NCI-H2107 treated with DMSO at 0.1 percent for 48 hours (cell line): ENCODE data around the gene CD3G.
"Not testable (repeated sequence)": the region's sequence is repeated elsewhere in the genome, so short reads cannot be mapped to it uniquely, and the experiment has no call there.

ENCODE experiments used
- DNase-seq: peaks from one replicate; lab custom pipeline; 2025; ENCODE audit not compliant: unreplicated experiment; lab: John Stamatoyannopoulos, UW

Gene CD3G

DNA sequence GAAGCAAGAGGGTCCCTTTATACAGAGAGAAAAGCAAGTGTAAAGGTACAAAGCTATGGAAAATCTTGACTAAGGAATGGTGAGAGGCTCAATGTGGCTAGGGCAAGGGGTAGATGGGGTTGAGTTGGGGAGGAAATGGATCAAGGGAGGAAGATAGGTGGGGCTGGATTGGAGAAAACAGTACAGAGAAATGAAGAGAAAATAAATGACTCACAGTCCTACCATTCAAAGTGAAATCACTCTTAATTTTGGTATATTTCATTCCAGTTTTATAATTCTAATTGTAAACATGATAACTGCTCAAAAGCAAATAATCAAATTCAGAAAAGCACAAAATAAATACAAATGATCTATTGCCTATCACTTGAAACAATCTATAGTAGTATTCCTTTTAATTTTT is 31.8 kb downstream of the CD3G start:
- no peak for DNase-seq

DNA sequence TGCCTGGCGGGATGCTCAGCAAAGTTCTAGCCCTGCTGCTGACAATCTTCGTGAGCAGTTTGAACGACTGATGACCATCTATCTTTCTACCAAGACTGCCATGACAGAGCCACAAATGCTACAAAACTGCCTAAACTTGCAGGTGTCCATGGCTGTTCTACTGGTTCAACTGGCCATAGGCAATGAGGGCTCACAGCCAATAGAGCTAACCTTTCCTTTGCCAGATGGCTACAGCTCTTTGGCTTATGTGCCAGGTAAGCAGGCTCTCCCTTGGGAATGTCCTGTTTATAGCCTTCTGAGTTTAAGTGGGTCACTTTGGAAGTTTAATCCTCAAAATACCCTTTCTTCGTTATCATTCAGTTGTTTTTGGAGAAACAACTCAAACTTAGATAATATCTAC is 35.4 kb downstream of the CD3G start:
- no peak for DNase-seq

DNA sequence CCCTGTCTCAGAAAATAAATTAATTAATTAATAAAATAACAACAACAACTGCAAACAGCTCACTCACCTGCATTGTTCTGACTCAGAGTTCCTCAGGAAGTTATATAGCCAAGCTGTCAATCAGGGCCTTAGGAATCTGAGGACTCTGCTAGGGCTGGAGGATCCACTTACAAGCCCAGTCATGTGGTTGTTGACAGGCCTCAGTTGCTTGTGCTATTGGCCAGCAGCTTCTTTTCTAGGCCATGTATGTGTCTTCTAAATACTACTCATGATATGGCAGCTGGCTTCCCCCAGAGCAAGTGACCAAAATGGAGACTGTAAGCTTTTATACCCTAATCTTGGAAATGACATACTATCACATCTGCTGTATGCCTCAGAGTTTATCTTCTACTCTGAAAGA is 36.4 kb downstream of the CD3G start:
- no peak for DNase-seq

DNA sequence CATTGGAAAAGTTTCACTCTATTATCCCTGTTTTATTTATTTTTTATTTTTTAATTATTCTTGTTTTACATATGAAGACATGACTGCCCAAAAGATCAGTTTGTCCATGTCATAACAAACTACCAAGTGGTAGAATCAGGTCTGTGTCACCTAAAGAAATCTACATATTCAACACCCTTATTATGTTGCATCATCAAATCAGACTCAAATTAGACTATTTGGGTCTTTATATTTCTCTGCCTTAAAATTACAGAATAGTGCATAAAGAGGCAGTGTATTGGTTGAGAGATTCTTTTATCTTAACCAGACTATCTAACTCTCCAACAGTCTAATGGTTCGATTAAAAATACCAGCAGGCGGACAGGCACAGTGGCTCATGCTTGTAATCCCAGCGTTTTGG is 38.8 kb downstream of the CD3G start:
- no peak for DNase-seq

DNA sequence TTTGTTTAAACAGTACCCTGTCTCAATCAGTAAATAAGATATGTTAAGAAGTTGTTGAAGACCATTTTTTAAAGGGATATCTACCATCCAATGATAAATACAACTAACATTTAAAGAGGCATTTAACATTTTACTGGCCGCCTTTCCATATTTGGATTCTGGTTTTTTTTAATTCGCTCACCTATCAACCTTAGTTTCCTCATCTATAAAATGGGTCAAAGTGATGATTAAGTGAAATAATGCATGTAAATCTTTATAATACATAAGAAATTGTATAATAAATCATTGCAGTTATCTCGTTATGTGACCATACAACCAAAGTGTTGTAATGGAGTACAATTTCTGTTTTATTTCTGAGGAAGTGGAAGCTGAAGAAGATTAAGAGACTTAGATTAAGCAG is 39.5 kb downstream of the CD3G start:
- no peak for DNase-seq

DNA sequence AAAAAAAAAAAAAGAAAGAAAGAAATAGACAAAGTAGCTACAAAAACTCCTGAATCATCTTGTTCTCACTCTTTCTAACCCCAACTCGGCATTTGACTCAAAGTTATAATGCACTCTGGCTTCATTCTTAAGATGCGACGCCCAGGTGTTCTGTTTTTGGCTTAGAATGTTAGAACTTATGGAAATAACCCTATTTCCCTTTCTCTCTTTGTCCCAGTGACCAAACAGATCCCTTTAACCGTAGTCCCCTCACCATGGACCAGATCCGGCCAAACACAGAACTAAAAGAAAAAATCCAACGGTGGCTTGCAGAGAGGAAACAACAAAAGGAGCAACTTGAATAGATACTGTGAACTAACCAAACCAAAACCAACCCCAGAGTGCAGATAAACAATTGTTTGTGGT is 52.0 kb downstream of the CD3G start:
- no peak for DNase-seq

DNA sequence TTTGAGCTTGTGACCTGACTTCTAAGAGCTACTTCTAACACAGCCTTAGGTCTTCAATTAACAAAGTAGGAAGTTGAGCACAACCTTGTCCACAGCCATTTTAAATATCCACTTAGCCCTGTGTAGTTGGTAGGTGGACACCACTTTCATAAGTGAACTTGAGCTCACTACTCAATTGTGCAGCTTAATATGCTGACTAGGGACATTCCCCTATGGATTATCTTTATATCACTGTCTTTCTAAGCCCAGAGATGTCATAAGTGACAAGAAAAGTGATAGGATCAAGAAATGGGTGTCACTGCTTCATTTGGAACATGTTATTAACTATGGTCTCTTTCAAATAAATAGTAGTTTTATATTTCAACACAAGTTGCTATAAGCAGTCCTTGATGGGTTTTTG is 53.3 kb downstream of the CD3G start:
- DNase-seq: no peak

DNA sequence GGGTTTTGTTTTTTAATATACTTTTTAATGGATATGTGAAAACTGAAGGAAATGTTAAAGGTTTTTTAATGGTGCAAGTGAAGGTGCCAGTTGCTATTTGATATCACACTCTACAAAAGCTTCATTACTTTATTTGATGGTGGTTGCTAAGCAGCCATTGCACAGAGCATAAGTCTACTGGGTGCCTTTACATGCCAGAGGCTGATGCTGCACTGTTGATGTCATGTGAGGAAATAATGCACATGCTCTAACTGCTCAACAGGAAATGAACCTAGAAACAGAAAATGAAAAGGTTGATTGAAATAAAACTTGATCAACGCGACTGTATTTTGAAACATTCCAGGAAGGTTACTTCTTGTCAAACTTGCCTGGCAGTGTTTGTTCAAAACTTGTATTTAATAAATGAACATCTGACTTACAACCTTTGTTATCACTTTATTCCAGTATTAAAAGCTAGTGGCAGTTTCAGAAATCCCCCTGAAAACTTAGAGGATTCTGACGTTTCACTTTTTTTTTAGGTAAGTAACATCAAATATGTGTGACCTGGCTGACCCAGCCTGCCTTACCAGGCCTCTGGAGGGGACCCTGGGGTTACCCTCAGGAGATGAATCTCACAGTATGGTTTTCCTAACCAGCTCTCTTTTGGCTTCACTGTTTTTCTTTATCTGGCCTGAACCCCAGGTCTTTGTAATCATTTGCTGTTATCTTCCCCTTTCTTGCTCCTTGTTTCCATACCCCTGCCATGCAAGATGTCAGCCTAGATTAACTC is 54.8 kb downstream of the CD3G start:
- no peak for DNase-seq

DNA sequence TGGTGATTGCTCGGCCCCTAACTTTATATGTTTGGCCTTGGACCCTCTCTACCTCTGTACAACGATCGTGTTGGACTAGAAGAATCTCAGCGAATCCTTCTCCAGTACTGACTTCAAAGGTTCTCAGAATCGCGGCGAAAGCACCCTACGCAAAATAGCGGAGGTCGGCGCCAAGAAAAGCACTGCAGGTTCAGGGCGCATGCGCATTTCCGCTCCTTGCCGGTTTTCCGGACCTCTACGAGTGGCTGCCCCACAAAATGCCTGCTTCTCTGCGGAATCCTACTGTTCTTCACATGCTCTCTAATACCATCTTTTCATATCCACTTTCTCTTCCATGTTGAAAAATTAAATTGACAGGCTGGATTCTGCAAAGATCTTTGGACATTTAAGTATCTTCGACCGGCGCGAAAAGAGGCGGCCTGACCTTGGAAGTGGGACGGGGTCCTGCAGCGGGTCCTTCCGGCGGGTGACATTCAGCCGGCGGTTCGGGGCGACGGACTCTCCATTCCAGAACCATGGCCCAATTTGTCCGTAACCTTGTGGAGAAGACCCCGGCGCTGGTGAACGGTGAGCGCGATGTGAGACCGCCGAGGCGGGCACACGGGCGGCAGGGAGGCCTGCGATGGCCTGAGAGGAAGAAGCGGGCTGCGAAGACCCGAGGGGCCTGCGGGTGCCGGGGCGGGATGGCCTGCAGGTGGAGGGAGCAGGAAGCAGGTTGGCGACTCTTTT is 57.2 kb downstream of the CD3G start, which contains the start of gene ATP5MG:
ATP5MG (plus strand) TSS at position 456 of the 729 bp plus-strand sequence; CDS start at position 516, 60 bp downstream.
- DNase-seq: peak; percentile 89

DNA sequence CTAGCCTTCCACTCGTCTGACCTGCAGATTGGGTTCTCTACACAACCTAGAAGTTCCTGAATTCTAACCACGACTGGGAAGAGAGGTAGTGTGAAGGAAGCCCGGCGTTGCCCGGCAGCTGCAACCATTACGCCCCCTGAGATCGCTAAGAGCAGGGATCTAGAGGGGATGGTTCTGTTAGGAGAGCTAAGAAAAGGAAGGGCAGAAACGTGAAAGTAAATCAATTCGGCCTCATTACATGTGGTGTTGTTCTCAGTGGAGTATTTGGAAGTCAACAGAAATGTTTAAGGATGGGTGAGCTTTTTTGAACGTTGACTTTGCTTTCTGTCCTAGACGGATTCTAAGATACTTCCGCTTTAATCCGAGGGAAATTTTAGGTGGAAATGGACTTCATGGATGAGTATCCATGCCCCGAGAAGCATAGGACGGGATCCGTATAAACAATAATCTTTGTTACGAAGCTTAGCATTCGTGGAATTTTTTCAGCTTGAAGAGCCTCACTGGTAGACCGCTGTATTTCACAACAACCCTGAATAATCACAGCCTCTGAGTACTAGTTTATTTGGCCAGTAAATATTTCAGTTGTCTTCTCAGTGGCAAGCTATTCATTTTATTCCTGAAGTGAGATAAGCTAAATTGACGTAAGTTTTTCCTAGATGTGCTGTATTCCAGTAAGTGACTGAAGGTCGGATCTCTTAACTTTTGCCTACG is 57.9 kb downstream of the CD3G start:
- DNase-seq: no peak

DNA sequence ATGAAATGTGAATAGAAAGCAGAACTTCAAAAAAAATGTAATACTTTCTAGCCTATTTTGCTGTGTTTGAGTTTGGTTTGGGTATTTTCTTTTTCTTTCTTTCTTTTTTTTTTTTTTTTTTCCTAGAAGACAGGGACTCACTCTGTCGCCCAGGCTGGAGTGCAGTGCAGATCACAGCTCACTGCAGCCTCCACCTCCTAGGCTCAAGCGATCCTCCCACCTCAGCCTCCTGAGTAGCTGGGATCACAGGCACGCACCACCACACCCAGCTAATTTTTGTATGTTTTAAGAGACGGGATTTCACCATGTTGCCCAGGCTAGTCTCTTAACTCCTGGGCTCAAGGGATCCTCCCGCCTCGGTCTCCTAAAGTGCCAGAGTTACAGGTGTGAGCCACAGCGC is 58.5 kb downstream of the CD3G start:
- DNase-seq: not testable (repeated sequence)
